SU-DHL-6 (cell line): ENCODE measurements around the gene AMN1.

Source experiments
- EZH2phosphoT487 ChIP-seq: fragments of 200-600 bp; sonication (generic), shearing (Covaris generic); conservative IDR thresholded peaks from 2 replicates; pipeline ENCODE4 v1.6.1; 2018; ENCODE audit warnings: mild to moderate bottlenecking, antibody characterized with exemption, low read length, moderate library complexity, mixed read lengths
- TF ChIP-seq, protein P1 (sequence below): fragments of 200-600 bp; sonication (generic); IDR thresholded peaks from one replicate; pipeline ENCODE4 v1.5.1; 2017; ENCODE audit warnings: antibody characterized with exemption, mild to moderate bottlenecking, low read length, moderate library complexity; ENCODE audit not compliant: insufficient read depth, poor library complexity, severe bottlenecking

DNA sequence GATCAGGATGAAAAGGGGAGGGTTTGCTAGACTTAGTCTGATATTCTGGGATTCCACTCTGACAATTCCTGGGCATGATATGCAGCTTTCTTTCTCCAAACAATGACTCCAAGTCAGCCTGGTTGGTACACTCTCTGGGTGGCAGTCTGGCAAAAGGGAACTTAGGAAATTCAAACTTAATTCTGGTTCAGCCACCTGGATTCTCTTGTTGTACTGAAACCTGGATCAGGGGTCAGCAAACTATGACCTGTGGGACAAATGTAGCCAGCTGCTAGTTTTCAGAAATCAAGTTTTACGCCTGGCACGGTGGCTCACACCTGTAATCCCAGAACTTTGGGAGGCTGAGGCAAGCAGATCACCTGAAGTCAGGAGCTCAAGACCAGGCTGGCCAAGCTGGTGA is 6.2 kb downstream of the AMN1 start:
- TF ChIP-seq EZH2phosphoT487 = no peak
- TF ChIP-seq, protein P1, sequence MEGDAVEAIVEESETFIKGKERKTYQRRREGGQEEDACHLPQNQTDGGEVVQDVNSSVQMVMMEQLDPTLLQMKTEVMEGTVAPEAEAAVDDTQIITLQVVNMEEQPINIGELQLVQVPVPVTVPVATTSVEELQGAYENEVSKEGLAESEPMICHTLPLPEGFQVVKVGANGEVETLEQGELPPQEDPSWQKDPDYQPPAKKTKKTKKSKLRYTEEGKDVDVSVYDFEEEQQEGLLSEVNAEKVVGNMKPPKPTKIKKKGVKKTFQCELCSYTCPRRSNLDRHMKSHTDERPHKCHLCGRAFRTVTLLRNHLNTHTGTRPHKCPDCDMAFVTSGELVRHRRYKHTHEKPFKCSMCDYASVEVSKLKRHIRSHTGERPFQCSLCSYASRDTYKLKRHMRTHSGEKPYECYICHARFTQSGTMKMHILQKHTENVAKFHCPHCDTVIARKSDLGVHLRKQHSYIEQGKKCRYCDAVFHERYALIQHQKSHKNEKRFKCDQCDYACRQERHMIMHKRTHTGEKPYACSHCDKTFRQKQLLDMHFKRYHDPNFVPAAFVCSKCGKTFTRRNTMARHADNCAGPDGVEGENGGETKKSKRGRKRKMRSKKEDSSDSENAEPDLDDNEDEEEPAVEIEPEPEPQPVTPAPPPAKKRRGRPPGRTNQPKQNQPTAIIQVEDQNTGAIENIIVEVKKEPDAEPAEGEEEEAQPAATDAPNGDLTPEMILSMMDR = no peak
